Body of pancreas (tissue), 4 donors: Measurements from ENCODE around the gene CRTC2. TPM values are rescaled to one million over a fixed set of nuclear protein-coding genes. Genes with fewer than 3 reads are reported as not detected.
A peak's percentile ranks its signal among the peaks of the same experiment; 100 is the strongest.
"Not testable (repeated sequence)": the region's sequence is repeated elsewhere in the genome, so short reads cannot be mapped to it uniquely, and the experiment has no call there.

Source experiments
- ATAC-seq: fragments of 150-250 bp; one replicate; pipeline ENCODE4 v1.9.1; 2016
- DNase-seq, 4 donors: peaks; one replicate each; pipeline ENCODE4 v3.0.0-alpha.2; 2019
- H3K27ac ChIP-seq, 4 donors: fragments of 200-600 bp; sonication (generic); 1 replicate in 3 of 4; 2 replicates in 1 of 4; pipeline versions ENCODE4 v1.5.1 to v1.6.1; 2016 to 2019; ENCODE audit warnings: mild to moderate bottlenecking in 1 of 4, mixed read lengths in 1 of 4, moderate library complexity in 1 of 4
- H3K27me3 ChIP-seq, 2 donors: fragments of 200-600 bp; sonication (generic); one replicate each; pipeline ENCODE4 v1.6.0; 2016; ENCODE audit warnings: mild to moderate bottlenecking in 1 of 2
- H3K36me3 ChIP-seq, 2 donors: fragments of 200-600 bp; sonication (generic); replicated peaks in 1 of 2; 2 replicates each; pipeline ENCODE4 v1.5.1; 2016; ENCODE audit warnings: low read depth in 2 of 2; ENCODE audit not compliant: insufficient read depth in 1 of 2
- H3K4me1 ChIP-seq: fragments of 200-600 bp; sonication (generic); one replicate; pipeline ENCODE4 v1.6.0; 2016
- H3K4me3 ChIP-seq, 2 donors: fragments of 200-600 bp; sonication (generic); 1 replicate in 1 of 2; 2 replicates in 1 of 2; pipeline ENCODE4 v1.5.1; 2016 to 2019
- H3K9me3 ChIP-seq, 3 donors: fragments of 200-600 bp; sonication (generic); 1 replicate in 2 of 3; 2 replicates in 1 of 3; pipeline ENCODE4 v1.5.1; 2016
- CTCF ChIP-seq, 7 experiments: fragments of 450-650 bp in 4 of 7; fragments of 200-600 bp in 3 of 7; sonication (generic) in 3 of 7; IDR thresholded peaks; one replicate each; pipeline ENCODE4 v1.5.1; 2016 to 2019; ENCODE audit warnings: antibody characterized with exemption in 7 of 7
- POLR2A ChIP-seq, 3 donors: fragments of 450-650 bp; IDR thresholded peaks; one replicate each; pipeline ENCODE4 v1.6.1; 2016; ENCODE audit warnings: antibody characterized with exemption in 3 of 3, mild to moderate bottlenecking in 2 of 3
- WGBS, 2 donors: methylation state at CpG; one replicate each; pipeline ENCODE4 v1.1.5; 2017; 5-methylcytosine and 5-hydroxymethylcytosine counted together
- intact Hi-C: fragments of 100-400 bp; cut with DNase I; formaldehyde crosslinking; loops from one replicate; pipeline ENCODE4 v1.15.1; 2023
- total RNA-seq, 2 donors: library from RNA; depleted of rRNA; stranded (reverse); fragments of >200 nt; gene quantifications; one replicate each; pipeline ENCODE4 v1.1.0, GENCODE V29; 2016

The CRTC2 gene
- total RNA-seq, 2 donors from 2014 or later, result 15.2 to 15.8 TPM

GRCh38 chr1:153921080-153921802 is 37.2 kb downstream of the CRTC2 start:
- Histone ChIP-seq H3K9me3 (no peaks in the 10 kb centered on the region), H3K27me3 (no peaks in the 10 kb centered on the region), H3K36me3 (no peaks in the 10 kb centered on the region), H3K4me1 (peaks cover 38% of the 10 kb centered on the region), H3K27ac (peak overlapping the region in 2 of 4 donors; percentile 70 to 90), H3K4me3 (peak overlapping the region in 1 of 2 donors; percentile 80)
- WGBS, 2 donors, result 22 to 26% methylated on average over 3 of the region's 3 CpGs
- ATAC-seq, result no peak
- TF ChIP-seq POLR2A (IDR thresholded peaks at IDR 0.05) (no peak), CTCF (IDR thresholded peaks at IDR 0.05) (no peak)
- intact Hi-C loops, result no loop called here
- no peak for DNase-seq

- H3K36me3 ChIP-seq, result no peaks in the 10 kb centered on the region
- H3K27me3 ChIP-seq, result no peaks in the 10 kb centered on the region
- H3K27ac ChIP-seq, result no peak overlapping the region
- WGBS, 2 donors, result 36 to 47% methylated on average over 4 of the region's 4 CpGs
- DNase-seq (no peak), ATAC-seq (no peak)
- peaks cover 38% of the 10 kb centered on the region for H3K4me1 ChIP-seq
- no peak overlapping the region for H3K4me3 ChIP-seq
- no peaks in the 10 kb centered on the region for H3K9me3 ChIP-seq
- no peak for TF ChIP-seq POLR2A (IDR thresholded peaks at IDR 0.05)
- peak in 2 of 7 experiments; percentile 8 to 19 for TF ChIP-seq CTCF (IDR thresholded peaks at IDR 0.05)
- intact Hi-C loops, result no loop called here
Measured at GRCh38 chr1:153919876-153920852, 38.2 kb downstream of the CRTC2 start.

GRCh38 chr1:153916297-153916696 is 42.1 kb downstream of the CRTC2 start:
- intact Hi-C loops, result no loop called here
- DNase-seq (no peak), ATAC-seq (no peak)
- WGBS, 2 donors, result 80 to 92% methylated on average over 4 of the region's 4 CpGs
- H3K4me1 ChIP-seq, result peaks cover 39% of the 10 kb centered on the region
- no peak overlapping the region for H3K27ac ChIP-seq
- H3K27me3 ChIP-seq, result no peaks in the 10 kb centered on the region
- no peak overlapping the region for H3K4me3 ChIP-seq
- no peaks in the 10 kb centered on the region for H3K36me3 ChIP-seq
- H3K9me3 ChIP-seq, result no peaks in the 10 kb centered on the region
- TF ChIP-seq POLR2A (IDR thresholded peaks at IDR 0.05) (no peak), CTCF (IDR thresholded peaks at IDR 0.05) (no peak)

DNA sequence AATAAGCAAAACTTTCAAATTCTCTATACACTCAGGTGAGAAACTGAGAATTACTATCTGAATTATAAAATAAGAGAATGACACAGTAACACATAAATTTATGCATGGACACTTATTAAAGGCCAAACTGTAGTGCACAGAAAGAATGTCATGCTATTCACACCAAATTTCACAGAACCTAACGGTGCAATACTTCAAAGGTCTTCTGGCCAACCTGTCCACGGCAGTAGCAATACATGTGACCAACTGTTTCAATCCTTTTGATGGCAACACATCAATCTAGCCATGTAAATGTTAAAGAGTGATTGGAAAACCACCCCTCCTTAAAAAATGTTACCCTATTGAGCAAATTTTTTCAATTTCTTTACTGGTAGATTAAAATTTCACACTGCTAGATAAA is 46.1 kb downstream of the CRTC2 start:
- no peak for DNase-seq
- ATAC-seq, result no peak
- no peak for TF ChIP-seq POLR2A (IDR thresholded peaks at IDR 0.05)
- no peak for TF ChIP-seq CTCF (IDR thresholded peaks at IDR 0.05)
- Histone ChIP-seq H3K27me3 (no peaks in the 10 kb centered on the region), H3K4me3 (no peak overlapping the region), H3K4me1 (peaks cover 15% of the 10 kb centered on the region), H3K9me3 (no peaks in the 10 kb centered on the region), H3K36me3 (no peaks in the 10 kb centered on the region), H3K27ac (no peak overlapping the region)
- WGBS, 2 donors, result 47 to 52% methylated on average over 2 of the region's 2 CpGs
- intact Hi-C loops, result no loop called here

- 89 to 90% methylated on average over 6 of the region's 6 CpGs for WGBS, 2 donors
- intact Hi-C loops, H3K9me3 ChIP-seq, ATAC-seq, H3K36me3 ChIP-seq, H3K27me3 ChIP-seq, DNase-seq, H3K4me3 ChIP-seq, H3K27ac ChIP-seq: not testable (repeated sequence)
- peaks cover 15% of the 10 kb centered on the region for H3K4me1 ChIP-seq
Measured at GRCh38 chr1:153910560-153910959, 47.9 kb downstream of the CRTC2 start.
